Urothelium cell line (cell line): ENCODE results near the gene CDHR4.
"Not testable (repeated sequence)": the region's sequence is repeated elsewhere in the genome, so short reads cannot be mapped to it uniquely, and the experiment has no call there.

Source experiments
- DNase-seq: peaks from one replicate; pipeline ENCODE4 v3.0.0; 2011; ENCODE audit warnings: low spot score, mixed read lengths
- FAIRE-seq: peaks from 2 replicates; lab custom pipeline; 2011; peaks lifted over from hg19 to GRCh38; lab: Jason Lieb, UNC

Gene CDHR4, protein sequence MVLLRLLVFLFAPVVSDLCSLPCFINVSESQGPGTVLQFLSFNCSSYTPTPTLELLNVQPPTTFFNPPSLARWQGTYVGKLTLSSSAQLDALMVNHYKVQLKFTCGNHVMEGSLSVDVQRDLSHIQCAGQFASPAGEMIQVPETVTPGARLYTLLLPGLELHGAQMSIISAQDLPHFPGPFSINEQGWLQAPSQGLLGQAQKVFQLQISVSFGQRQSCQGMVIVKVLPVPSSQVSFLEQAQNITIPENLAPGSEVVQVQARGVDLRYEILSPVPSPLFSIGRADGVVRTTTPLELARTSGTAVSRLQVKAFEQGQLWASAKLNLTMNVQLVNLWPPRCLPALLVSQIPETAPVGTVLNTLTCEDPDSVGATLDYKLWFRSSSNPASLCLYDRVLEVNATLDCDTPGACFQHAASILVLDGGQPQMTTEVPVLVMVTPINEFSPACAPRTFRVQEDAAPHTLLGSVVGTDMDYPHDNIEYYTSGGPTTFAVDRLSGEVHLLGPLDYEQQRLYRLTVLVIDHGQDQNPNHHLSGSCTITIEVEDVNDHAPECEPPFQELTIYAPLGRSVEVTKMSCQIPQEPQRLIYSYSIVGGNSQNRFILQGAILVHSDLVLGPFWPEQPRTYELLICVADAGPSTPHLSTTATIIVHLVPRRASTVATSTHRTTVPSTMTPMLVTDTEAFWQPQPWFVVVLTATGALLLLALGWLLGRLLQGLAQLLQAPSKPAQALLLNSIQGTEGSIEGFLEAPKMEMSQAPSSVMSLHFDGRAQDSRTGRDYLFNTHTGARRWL

DNA sequence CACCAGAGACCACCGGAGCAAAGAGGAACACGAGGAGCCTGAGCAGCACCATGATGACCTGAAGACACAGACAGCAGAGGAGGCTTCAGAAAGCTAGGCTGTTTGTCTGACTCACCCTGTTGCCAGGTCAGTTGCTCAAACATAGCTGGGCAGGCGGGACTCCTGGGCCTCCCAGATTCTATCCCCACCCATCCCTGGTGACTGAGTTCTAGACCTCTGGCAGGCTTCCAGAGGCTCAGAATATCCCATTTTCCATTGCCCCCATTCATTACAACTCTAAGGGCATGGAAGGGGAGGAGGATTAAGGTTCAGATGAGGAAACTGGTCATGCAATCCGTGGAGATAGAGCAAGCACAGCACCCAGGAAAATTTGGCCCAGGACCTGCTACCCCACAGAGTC, at the start of gene CDHR4:
CDHR4 (minus strand) TSS at position 113 of the 400 bp plus-strand sequence; CDS start at position 52, 61 bp downstream.
- no peak for FAIRE-seq
- DNase-seq: peak; percentile 52

DNA sequence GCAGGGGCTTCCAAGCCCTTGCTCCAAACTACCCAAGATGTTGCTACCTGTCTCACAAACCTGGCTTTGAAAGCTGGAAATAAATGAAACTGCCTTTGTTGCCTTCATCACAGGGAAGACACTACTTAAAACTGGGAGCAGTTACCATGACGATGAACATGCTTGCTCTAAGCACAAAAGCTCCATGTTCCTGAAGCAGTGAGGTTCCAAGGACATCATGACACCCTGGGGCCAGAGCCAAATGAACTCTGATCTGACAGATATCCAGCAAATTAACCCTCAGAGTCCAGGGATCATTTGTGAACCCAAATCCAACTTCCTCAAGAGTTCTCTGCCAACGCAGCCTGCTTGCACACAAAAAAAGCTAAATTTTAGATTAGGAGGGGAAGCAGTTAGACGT, 46.0 kb upstream of the CDHR4 start:
- FAIRE-seq: no peak
- no peak for DNase-seq

DNA sequence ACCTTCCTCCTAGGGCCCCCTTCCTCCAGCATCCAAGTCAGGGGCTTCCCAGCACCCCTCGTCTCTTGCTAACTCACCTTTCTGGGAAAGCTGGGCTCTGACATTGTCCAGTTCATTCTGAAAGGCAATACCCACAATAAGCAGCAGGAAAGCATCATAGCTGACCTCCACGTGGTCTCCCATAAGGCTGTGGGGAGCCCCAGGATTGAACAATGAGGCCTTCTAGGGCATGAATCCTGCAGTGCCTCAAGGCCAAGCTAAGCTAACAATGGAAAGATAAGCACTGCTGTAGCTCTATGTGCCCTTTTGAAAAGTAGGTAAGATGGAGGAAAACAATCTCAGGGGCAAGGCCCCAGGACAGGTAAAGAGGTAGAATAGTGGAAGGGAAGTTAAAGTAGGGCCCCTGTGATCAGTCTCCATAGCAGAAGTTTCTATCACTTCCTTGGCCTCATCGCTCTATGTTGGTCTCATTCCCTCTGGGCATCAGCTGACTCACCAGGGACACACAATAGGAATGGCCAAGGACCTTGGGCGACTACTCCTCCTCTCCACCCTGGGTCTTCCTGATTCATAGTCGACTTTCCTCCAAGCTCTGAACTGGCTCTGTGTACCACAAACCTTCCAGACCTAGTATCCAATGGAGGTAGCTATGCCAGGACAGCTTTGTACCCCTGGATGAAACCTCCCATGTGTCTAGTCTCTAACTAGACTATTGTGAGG, 45.0 kb upstream of the CDHR4 start:
- DNase-seq (no peak), FAIRE-seq (no peak)

DNA sequence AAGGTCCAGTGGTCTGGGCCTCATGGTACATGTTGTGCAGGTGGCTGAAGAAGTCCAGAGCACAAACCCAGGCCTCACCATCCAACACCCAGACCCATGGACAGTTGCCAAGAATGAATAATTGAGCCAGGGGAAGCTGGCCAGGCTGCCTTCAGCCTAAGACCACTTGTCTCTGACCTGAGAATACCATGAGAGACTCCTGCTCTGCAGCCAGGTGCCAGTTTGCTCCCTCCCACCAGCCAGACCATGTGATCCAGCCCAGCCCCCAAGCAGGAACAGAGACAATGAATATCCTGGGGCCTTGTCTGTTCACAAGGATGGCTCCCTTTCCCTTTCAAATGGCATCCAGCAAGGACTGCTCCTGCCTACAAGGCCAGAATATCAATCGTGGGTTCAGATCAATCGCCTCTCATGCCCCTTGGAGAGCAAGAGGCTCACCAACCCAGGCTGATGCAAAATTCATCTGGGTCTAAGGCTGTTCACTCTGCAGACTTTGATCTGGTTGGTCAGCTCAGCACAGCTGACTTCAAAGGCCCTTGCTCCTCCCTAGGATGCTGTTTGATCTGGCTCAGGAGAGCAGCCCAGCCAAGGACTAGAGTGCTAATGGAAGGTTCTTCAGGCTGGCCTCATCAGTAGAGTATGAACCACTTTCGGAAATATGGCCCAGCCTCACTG, 43.3 kb upstream of the CDHR4 start:
- FAIRE-seq: no peak
- DNase-seq: no peak

DNA sequence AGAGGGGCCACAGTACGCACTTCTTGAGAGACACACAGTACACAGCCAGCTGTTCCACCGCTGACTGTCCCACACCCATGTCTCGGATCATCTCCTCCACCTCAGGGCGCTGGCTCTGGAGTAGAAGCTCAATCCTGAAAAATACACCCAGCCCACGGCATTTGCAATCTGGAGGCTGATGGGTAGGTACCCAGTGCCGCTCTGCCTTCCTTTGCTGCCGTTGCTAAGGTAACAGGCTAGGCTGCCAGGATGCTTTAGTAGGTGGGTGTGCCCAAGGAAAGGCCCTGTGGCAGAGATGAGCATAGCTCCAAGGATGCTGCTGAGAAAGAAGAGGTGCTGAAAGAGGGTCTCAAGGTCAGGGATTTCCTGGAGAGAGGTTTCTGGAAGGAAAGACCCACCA, 42.1 kb upstream of the CDHR4 start:
- FAIRE-seq: no peak
- no peak for DNase-seq

DNA sequence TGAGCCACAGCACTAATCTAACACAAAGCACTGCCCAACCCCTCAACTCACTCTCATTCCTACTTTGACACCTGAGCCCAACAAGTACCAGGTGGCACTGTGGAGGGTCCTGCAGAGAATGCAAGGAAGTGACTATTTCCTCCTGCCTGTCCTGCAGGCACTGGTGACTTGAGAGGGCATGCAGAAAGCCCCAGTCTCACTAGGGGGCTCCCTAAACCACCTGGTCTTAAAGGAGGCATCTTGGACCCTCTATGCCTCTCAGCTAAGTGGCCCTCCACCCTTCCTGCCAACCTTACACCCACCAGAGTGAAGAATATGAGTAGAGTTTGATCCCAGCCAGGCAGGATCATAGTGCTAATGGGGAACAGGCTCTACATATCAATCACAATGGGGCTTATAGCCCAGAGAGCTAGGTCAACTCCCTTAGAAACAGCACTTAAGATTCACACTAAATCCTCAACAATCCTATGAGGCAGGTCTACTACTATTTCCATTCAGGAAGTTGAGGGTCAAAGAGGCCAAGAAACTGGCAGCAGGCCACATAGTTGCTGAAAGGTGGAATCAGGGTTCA, 41.5 kb upstream of the CDHR4 start:
- no peak for FAIRE-seq
- no peak for DNase-seq

DNA sequence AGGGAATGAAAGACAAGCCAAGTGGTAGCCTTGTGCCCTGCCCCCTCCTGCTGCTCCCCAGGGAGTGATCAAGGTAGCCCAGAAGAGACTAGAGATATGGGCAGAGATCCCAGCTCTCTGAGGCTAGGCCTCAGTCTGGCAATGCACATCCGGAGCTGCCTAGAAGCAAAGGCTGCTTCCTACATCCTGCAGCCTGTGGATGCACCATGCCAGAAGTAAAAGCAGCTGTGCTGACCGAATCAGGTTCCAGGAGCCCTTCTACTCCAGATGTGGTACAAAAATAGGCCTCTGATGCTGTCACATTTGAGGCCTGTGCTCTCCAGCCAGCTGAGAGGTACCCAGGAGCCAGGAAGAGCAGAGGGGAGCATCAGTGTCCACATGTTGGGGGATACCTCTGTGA, 40.7 kb upstream of the CDHR4 start:
- DNase-seq (no peak), FAIRE-seq (no peak)

DNA sequence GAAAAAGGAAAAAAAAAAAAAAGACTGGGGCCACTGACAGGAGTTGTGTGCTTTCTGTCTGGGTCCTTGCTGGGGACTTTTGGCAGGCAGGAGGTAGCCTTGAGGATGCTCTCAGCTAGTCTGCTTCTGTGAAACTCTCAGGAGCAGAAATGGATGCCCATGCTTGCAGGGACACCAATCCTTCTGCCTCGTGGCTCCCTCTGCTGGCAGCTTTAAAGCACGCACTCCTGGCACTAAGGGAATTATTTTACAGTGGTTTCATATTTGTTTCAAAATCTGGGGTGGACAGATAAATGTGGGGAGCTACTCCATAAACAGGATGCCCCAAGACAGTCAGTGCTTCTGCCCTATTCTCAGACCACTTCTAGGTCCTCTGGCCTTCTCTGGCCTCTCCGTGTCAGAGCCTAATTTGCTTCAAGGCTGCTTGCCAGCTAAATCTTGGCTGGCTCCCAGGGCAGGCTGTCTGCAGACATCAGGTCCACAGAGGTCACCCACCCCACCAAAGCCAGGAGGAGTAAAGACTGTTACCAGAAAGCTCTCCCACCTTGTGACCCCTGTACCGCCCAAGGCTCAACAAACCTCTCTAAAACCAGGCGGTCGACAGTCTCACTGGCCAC, 39.6 kb upstream of the CDHR4 start:
- DNase-seq (peak; percentile 76), FAIRE-seq (no peak)

DNA sequence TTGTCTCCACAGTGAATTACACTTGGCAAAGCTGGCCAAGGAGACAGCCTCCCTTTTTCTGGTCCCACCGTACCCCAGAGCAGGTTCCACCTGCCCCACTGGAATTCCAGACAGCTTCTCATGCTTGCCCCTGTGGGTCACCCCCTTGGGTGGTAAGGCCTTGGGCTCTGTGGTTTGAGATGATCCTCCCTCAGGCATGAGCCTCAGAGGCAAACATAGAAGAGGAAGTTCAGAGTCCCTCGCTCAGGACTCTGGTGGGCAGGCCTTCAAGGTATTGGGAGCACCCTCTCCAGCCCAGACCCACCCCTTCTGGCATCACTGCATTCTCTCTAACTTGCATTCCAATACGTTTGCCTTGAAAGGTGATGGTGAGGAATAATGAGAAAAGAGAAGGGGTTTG, 31.7 kb upstream of the CDHR4 start:
- FAIRE-seq (no peak), DNase-seq (no peak)

DNA sequence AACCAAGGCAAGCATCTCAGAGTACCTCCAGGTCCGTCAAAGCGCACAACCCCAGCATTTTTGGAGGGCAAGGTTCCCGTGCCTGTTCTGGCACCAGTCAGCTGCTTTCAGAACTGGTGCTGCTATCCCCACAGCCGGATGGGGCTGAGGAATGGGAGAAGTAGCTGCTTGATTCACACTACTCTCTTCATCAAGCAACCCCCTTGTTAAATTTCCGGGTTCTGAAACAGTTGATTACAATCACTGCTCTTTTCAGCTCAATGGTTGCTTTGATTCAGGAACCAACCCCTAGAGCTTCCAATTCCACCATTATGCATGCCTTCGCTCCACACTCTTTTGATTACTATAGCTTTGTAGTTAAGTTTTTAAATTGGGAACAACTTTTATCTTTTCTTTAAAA, 26.3 kb upstream of the CDHR4 start:
- no peak for DNase-seq
- no peak for FAIRE-seq

DNA sequence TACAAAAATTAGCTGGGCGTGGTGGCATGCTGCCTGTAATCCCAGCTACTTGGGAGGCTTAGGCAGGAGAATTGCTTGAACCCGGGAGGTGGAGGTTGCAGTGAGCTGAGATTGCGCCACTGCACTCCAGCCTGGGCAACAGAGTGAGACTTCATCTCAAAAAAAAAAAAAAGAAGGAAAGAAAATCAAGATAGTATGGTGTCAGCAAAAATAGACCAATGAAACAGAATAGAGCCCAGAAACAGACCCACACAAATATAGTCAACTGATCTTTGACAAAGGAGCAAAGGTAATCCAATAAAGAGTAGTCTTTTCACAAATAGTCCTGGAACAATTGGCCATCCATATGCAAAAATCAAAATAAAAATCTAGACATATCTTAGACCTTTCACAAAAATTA, 23.5 kb upstream of the CDHR4 start:
- not testable (repeated sequence) for FAIRE-seq

DNA sequence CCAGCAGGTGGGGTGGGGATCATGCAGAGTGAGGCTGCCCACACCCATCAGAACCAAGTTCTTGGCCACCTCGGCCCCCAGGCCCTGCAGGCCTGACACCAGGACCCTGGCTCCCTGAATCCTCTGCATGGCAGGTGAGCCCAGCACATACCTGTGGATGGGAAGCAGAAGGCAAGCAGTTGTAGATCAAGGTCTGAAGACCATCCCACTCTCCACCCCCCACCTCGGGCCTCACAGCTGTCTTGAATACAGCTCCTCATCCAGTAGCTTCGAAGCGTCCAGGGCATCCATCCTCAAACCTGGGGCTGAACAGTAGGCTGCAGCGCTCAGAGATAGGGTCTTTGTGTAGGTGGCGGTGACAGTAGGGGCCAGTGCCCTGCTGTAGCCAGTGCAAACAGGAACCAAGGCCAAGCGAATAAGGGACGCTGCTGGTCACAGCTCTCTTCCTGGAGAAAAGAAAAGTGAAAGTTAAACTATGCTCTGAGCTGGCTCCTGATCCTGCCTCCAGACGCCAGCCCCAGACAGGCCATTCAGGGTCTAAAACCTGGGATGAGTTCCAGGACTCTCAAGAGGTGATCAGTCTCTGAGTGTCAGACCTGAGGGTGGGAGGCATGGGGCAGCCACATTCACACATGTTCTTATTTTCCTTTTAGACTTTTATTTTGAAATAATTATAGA, 14.0 kb upstream of the CDHR4 start, which contains the start of gene UBA7:
UBA7 (minus strand) TSS at position 457 of the 678 bp plus-strand sequence; CDS start at position 291, 166 bp downstream.
- FAIRE-seq: no peak
- peak; percentile 31 for DNase-seq

More for the DNA sequence above, 23.5 kb upstream of the CDHR4 start:
- not testable (repeated sequence) for DNase-seq

DNA sequence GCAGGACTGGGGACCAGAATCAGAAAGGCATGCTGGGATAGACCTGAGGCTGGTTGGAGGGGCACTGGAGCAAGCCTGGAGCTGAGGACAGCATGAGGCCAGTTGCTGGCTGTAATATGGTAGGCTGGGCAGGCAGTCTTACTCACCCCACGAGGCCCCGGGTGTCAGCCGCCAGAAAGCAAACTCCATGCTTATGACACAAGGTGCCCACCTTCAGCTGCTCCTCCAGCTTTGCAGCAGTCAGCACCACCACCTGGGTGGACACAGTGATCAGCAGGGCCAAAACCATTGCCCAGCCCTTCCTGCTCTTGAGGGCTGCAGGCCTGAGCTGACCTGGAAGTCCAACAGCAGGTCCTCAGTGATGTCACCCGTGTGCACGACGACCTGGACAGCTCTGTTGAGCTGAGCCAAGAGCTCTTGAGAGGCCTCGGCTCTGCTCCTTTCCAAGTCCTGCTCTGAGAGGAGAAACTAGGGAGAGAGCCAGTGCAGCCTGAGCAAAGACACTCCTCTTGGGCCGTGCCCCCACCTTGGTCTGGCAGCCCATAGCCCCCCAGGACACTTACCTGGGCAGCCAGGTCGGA, 13.3 kb upstream of the CDHR4 start:
- FAIRE-seq (no peak), DNase-seq (no peak)

DNA sequence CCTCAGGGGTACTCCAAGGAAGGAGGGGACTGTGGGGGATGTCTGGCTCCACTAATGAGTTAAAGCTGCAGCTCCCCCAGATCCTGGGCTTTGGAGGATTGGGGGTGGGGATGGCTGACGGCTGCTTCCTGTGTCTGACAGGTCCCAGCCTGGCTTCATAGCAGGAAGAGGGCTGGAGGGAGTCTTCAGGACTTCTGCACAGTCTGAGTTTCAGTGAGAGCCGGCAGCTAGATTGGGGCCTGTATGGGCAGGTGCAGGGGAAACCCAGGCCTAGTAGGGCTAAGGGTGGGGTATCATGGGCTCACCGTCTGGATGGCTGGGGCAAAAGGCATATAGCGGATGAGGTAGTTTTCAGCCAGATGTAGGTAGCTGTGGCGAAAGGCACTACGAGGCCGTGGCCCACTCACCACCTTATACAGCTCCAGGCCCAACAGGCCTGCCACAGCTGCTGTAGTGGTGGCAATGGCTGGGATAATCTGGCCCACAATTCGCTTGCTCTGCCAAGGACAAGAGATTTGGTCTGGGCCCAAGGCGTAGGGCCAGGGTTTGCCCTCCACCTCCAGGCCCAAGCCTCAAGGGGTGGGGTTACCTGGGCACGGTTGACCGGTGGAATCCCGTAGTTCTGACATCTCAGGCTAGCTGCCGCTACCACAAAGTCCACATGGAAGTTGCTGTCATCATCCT, 7.9 kb upstream of the CDHR4 start:
- FAIRE-seq: peak; percentile 32
- DNase-seq: no peak

DNA sequence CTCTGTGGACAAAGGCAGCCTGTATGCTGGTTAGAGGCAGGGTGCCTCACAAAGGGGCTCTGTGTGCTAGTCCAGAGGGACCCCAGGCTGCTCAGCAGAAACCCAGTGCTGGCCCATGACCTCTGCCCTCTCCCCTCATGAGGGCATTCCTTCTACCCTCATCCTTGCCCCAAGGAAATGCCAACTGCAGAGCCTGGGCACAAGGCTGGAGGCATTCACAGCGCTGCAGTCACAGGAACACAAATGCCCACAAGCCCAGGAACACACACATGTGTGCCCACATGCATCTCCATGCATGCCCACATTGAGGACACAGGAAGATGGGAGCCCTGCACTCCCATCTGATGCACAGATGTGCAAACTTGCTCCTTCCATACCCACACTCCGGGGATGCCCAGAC, 7.2 kb upstream of the CDHR4 start:
- FAIRE-seq: no peak
- no peak for DNase-seq

DNA sequence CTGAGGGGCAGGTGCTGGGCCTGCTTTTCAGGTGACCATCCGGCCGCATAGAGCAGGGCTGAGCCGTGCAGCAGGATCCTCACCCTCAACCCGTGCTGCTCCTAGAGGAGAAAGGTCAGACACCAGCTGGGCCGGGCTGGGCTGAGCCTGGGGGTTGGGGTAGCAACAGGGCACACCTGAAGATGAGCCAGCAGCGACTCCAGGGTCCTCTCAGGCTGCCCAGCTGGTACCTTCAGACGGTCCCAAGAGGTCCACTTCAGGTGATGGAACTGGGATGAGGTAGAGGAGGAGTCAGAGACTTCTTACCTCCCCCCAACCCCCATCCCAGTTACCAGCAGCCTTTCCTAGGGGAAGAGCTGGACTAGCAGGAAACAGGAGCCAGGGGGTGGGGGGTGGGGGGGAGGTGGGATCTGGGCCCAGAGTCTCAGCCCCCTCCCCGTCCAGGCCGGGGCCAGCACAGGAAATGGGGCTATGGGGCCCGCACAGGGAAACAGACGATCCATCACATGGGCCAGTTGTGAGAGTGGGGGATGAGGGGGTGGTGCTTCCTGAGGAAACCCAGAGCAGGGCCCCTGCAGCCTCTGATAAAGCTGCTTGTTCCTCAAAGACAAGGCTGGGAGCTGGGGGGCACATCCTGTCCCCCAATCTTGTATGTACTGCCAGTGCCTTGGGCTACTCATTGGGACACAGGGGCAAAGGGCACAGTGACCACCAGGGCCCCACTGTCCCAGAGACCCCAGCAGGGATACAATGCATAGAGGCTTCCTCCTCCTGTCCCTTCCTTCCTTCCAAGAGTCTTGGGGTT, 6.4 kb upstream of the CDHR4 start:
- DNase-seq (no peak), FAIRE-seq (no peak)

DNA sequence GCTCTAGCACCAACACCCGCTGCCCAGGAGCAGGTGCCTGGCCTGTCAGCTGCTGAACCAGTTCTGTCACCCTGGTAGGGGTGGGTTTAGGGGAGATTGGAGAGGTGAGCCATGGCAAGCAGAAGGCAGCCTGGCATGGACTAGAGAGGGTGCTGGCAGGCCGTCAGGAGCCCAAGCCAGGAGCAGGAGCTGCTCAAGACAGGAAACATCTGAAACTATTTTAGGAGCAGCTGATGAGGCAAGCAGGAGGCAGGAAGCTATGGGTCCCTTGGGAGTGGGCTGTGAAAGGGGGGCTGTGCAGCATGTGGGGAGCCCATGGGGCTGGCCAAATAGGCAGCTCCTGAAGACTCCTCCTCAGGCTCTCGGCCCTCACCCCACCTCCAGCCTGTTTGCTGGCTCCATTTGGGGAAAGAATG, 5.7 kb upstream of the CDHR4 start:
- DNase-seq: no peak
- no peak for FAIRE-seq
